Heart left ventricle (tissue), 16 donors: ENCODE results near the gene RAB7B. TPM values are rescaled to one million over a fixed set of nuclear protein-coding genes. Genes with fewer than 3 reads are reported as not detected.

Experiments
- ATAC-seq, 4 donors: fragments of 200-7000 bp; cut with Tn5 transposase; one replicate each; pipeline ENCODE4 v1.9.1; 2020 to 2022; ENCODE audit warnings: moderate library complexity in 4 of 4, mild to moderate bottlenecking in 3 of 4, moderate number of reproducible peaks in 1 of 4
- DNase-seq, 5 donors: peaks; one replicate each; pipeline ENCODE4 v3.0.0-alpha.2; 2020
- H3K27ac ChIP-seq, 12 donors: fragments of 200-600 bp; sonication (generic) in 4 of 12; one replicate each; pipeline versions ENCODE4 v1.5.0 to v1.8.0; 2016 to 2022; ENCODE audit warnings: mild to moderate bottlenecking in 2 of 12
- H3K27me3 ChIP-seq, 9 donors: fragments of 200-600 bp; sonication (generic) in 2 of 9; one replicate each; pipeline versions ENCODE4 v1.5.1 to v1.8.0; 2016 to 2022; ENCODE audit warnings: mild to moderate bottlenecking in 3 of 9
- H3K36me3 ChIP-seq, 9 donors: fragments of 200-600 bp; sonication (generic) in 2 of 9; one replicate each; pipeline versions ENCODE4 v1.5.0 to v1.8.0; 2018 to 2022; ENCODE audit warnings: mild to moderate bottlenecking in 2 of 9
- H3K4me1 ChIP-seq, 12 donors: fragments of 200-600 bp; sonication (generic) in 4 of 12; one replicate each; pipeline versions ENCODE4 v1.5.0 to v1.8.0; 2016 to 2022; ENCODE audit warnings: mild to moderate bottlenecking in 3 of 12
- H3K4me3 ChIP-seq, 12 donors: fragments of 200-600 bp; sonication (generic) in 4 of 12; one replicate each; pipeline versions ENCODE4 v1.5.0 to v1.8.0; 2017 to 2022; ENCODE audit warnings: mild to moderate bottlenecking in 9 of 12, moderate library complexity in 4 of 12
- H3K9me3 ChIP-seq, 12 donors: fragments of 200-600 bp; sonication (generic) in 4 of 12; one replicate each; pipeline versions ENCODE4 v1.5.0 to v1.8.0; 2016 to 2022; ENCODE audit warnings: mild to moderate bottlenecking in 1 of 12
- POLR2A ChIP-seq, 2 donors: fragments of 450-650 bp; IDR thresholded peaks; one replicate each; pipeline ENCODE4 v1.6.1; 2017; ENCODE audit warnings: antibody characterized with exemption in 2 of 2, mild to moderate bottlenecking in 2 of 2, moderate library complexity in 2 of 2
- WGBS, 4 donors: extraction: QIAGEN DNeasy Blood & Tissue Kit in 2 of 4; methylation state at CpG; one replicate each; pipeline versions ENCODE4 v1.1.5 to v1.1.7; 2013 to 2018; 5-methylcytosine and 5-hydroxymethylcytosine counted together
- intact Hi-C, 10 donors: fragments of 100-400 bp; cut with DNase I; formaldehyde crosslinking; loops; one replicate each; pipeline versions ENCODE4 v1.11.1 to v1.14.2; 2022
- polyA plus RNA-seq, 2 donors: library from polyadenylated mRNA; stranded (reverse); fragments of 200-250 nt; gene quantifications; one replicate each; pipeline ENCODE4 v1.2.3, GENCODE V29; 2013
- total RNA-seq, 9 donors: library from RNA; depleted of rRNA in 2 of 9; stranded (reverse); fragments of >200 nt in 2 of 9; fragmentation: NEBNext Ultra II Directional in 3 of 9; extraction: Animal tissue kit (Norgen Biotek cat#: 25700) in 3 of 9; gene quantifications; one replicate each; pipeline versions ENCODE4 v1.1.0 to v1.2.4, GENCODE V29; 2016 to 2023
- TF ChIP-seq, protein P1 (sequence below), 12 donors: fragments of 200-600 bp; sonication (generic) in 4 of 12; IDR thresholded peaks; one replicate each; pipeline versions ENCODE4 v1.5.0 to v1.8.0; 2018 to 2022; ENCODE audit warnings: antibody characterized with exemption in 12 of 12, mild to moderate bottlenecking in 5 of 12
- donor health status: ischemic (EF 13 %, LVEDD 7.1; RV severe dilation, severe dysfunction).
- donor health status: healthy with polysubstance abuse.
- donor health status: DM: no; HTN: yes; CAD: no.
- donor health status: DM: no; HTN: no; CAD: no.
- donor health status: ischemic (EF 25% LVEDD 6.9; RV normal size, moderate dysfunction).
- donor health status: ischemic (EF 25% LVEDD 5.7; RV mildly dilated, moderate dysfunction).
- donor health status: healthy.
- donor health status: DM: yes; HTN: yes; CAD: no.
- donor health status: ischemic (EF 35%, LVEDD 5.7; RV mildly dilated, moderate dysfunction).
- donor health status: nonischemic (EF 11% LVEDD 7.7; RV severe dilation, severe dysfunction).
- donor health status: DM: yes; HTN: yes; CAD: no.
- donor health status: PGD.
- donor health status: ischemic (EF 29% LVEDD 5.4; RV normal size, mild dysfunction).
- donor health status: nonischemic (EF 23%, LVEDD 6.1; RV moderate dilation, normal function).

The RAB7B gene
- total and polyA plus RNA-seq, 11 donors: 0.31 to 11.1 (median 1.1) TPM

GRCh38 chr1:206022766-206023165 is 19.6 kb upstream of the RAB7B start:
- ATAC-seq: no peak

DNA sequence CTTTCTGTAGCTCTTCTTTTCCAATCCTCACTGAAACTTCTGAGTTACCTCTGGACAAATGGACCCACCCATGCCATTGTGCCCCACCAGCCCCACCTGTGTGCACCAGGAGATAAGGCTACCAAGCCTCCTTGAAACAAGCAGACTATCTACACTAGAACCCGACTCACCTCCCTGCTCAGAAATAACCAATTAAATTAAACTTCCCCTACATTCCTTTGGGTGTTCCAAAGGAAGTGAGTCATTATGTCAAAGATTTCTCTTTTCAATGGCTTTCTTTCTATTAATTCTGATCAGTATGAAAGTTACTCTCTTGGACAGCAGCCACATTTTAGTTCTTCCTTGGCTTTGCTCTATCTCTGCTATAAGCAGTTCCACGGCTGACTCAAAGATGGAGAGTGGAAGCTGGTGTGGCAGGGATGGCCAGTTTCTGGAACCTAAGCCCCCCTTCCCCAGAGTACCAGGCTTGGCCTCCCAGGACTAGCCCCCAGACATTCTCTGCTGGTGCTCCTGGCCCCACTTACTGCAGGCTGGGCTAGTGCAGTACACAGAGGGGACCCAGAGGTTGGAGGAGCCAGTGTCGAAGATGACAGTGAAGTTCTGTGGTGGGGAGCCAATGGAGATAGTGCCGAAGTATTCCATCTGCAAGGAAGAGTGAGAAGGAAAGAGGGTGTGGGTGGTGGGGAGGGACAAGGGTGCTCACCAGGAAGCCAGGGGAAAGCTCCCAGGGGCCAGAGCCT is 18.6 kb upstream of the RAB7B start:
- H3K36me3 ChIP-seq: no peaks in the 10 kb centered on the region
- no peak for TF ChIP-seq POLR2A (IDR thresholded peaks at IDR 0.05)
- TF ChIP-seq, protein P1, sequence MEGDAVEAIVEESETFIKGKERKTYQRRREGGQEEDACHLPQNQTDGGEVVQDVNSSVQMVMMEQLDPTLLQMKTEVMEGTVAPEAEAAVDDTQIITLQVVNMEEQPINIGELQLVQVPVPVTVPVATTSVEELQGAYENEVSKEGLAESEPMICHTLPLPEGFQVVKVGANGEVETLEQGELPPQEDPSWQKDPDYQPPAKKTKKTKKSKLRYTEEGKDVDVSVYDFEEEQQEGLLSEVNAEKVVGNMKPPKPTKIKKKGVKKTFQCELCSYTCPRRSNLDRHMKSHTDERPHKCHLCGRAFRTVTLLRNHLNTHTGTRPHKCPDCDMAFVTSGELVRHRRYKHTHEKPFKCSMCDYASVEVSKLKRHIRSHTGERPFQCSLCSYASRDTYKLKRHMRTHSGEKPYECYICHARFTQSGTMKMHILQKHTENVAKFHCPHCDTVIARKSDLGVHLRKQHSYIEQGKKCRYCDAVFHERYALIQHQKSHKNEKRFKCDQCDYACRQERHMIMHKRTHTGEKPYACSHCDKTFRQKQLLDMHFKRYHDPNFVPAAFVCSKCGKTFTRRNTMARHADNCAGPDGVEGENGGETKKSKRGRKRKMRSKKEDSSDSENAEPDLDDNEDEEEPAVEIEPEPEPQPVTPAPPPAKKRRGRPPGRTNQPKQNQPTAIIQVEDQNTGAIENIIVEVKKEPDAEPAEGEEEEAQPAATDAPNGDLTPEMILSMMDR (IDR thresholded peaks at IDR 0.05): no peak
- intact Hi-C loops: no loop called here
- peaks cover 0 to 4% (median 0%) of the 10 kb centered on the region in 12 donors for H3K9me3 ChIP-seq
- no peak overlapping the region for H3K27ac ChIP-seq
- ATAC-seq: no peak
- no peak overlapping the region for H3K4me3 ChIP-seq
- peaks cover 0 to 9% (median 0%) of the 10 kb centered on the region in 12 donors for H3K4me1 ChIP-seq
- no peaks in the 10 kb centered on the region for H3K27me3 ChIP-seq
- DNase-seq: no peak
- WGBS, 4 donors: 70 to 77% (median 73%) methylated on average over 4 of the region's 4 CpGs

More at GRCh38 chr1:206022766-206023165, 19.6 kb upstream of the RAB7B start:
- H3K4me1 ChIP-seq: peaks cover 0 to 9% (median 0%) of the 10 kb centered on the region in 12 donors
- no peaks in the 10 kb centered on the region for H3K27me3 ChIP-seq
- H3K36me3 ChIP-seq: no peaks in the 10 kb centered on the region
- no peak for TF ChIP-seq POLR2A (IDR thresholded peaks at IDR 0.05)
- TF ChIP-seq, protein P1 (IDR thresholded peaks at IDR 0.05): no peak
- intact Hi-C loops: no loop called here
- no peak for DNase-seq
- no peak overlapping the region for H3K4me3 ChIP-seq
- no peak overlapping the region for H3K27ac ChIP-seq
- 87 to 100% (median 88%) methylated on average over 6 to 7 of the region's 7 CpGs for WGBS, 4 donors
- peaks cover 0 to 3% (median 0%) of the 10 kb centered on the region in 12 donors for H3K9me3 ChIP-seq

DNA sequence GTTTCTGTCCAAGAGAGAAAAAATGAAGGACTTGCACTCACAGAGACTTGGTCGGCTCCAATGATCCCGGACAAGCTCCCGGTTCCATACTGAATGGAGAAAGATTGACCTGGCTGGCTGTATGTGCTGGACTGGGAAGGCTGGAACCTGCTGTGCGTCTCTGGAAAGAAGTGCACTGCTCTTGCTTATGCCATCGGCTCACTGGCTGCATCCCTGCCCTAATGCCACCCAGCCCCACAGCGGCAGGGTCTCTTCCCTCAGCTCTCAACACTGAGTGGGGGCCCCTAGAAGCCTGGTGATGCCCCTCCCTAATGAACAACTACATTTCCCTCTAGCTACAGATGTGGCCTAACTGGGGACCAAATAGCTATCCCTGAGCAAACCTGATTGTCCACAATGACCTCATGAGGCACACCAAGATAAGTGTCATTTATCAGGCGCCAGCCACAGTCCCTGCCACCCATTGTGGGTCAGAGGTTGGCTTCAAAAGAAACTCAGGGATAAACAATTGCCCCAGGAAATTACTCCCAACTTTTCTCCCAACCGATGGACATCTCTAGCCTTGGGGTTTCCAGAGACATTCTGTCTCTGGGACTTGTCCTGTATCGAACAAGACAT is 17.9 kb upstream of the RAB7B start:
- TF ChIP-seq, protein P1 (IDR thresholded peaks at IDR 0.05): no peak
- TF ChIP-seq POLR2A (IDR thresholded peaks at IDR 0.05): no peak
- Histone ChIP-seq H3K4me3 (no peak overlapping the region), H3K4me1 (peaks cover 0 to 9% (median 0%) of the 10 kb centered on the region in 12 donors), H3K27me3 (no peaks in the 10 kb centered on the region), H3K36me3 (no peaks in the 10 kb centered on the region), H3K27ac (no peak overlapping the region), H3K9me3 (peaks cover 0 to 4% (median 0%) of the 10 kb centered on the region in 12 donors)
- ATAC-seq (no peak), DNase-seq (no peak)
- WGBS, 4 donors: 93 to 96% (median 94%) methylated on average over 8 to 9 of the region's 9 CpGs
- intact Hi-C loops: no loop called here

DNA sequence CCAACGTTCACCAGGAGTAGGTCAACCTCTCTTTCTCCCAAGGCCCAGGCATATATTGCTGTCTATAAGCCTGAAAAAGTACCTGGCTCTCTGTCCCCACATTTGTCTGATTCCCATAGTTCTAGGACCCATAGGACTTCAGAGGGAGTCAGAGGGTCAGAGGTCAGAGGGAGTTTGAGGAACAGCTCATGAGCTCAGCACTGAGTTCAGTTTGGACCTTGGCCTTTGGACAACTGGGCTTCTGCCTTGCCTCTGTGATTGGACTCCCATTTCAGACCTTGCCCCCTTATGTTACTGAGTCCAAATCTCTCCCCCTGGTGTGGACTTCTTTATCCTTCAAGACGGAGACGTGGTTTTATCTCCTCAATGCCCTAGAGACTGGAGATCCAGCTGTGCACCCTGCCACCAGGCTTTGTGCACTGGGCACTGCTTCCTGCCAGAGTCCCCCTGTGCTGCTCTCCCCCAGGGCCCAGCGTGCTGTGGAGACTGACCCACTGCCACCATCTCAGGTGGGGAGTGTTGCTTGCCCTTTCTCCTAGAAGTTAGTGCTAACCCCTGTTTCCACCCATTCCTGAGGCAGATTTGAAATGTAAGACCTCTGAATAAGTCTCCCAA is 17.3 kb upstream of the RAB7B start:
- DNase-seq (no peak), ATAC-seq (no peak)
- H3K27me3 ChIP-seq: no peaks in the 10 kb centered on the region
- peaks cover 0 to 4% (median 0%) of the 10 kb centered on the region in 12 donors for H3K9me3 ChIP-seq
- H3K27ac ChIP-seq: no peak overlapping the region
- H3K36me3 ChIP-seq: no peaks in the 10 kb centered on the region
- TF ChIP-seq, protein P1 (IDR thresholded peaks at IDR 0.05): no peak
- no peak for TF ChIP-seq POLR2A (IDR thresholded peaks at IDR 0.05)
- no peak overlapping the region for H3K4me3 ChIP-seq
- intact Hi-C loops: no loop called here
- peaks cover 0 to 9% (median 0%) of the 10 kb centered on the region in 12 donors for H3K4me1 ChIP-seq
- WGBS, 4 donors: 83 to 93% (median 88%) methylated on average over 4 of the region's 4 CpGs
